Measurements from ENCODE around the gene NSD2. TPM values are rescaled to one million over a fixed set of nuclear protein-coding genes. Genes with fewer than 3 reads are reported as not detected.
A peak's percentile ranks its signal among the peaks of the same experiment; 100 is the strongest.

Gene NSD2
- total and polyA plus RNA-seq, 9 of the 15 experiments (the other 6 are each of a cell fraction or from before 2014, with no cell fraction given) = 6.4 to 126 (median 58.8) TPM

- TF ChIP-seq CUX1 (CRISPR knock-in tag; IDR thresholded peaks at IDR 0.05) (no peak), PML (IDR thresholded peaks at IDR 0.05; ENCODE audit: low read length) (peak; percentile 95), HLTF (IDR thresholded peaks at IDR 0.05) (peak; percentile 95), CREM (IDR thresholded peaks at IDR 0.05; ENCODE audit: low read depth) (peak; percentile 50), ZNF408 (CRISPR knock-in tag; IDR thresholded peaks at IDR 0.05; ENCODE audit: low read depth) (no peak), TBP (optimal IDR thresholded peaks at IDR 0.05; ENCODE audit: low read depth, low read length) (peak; percentile 39), KHSRP (IDR thresholded peaks at IDR 0.05) (peak; percentile 80; the same call in 1 of the 2 replicates), FOXJ3 (CRISPR knock-in tag; IDR thresholded peaks at IDR 0.05) (no peak), ZBTB8A (IDR thresholded peaks at IDR 0.05; ENCODE audit: partially characterized antibody) (no peak), KLF6 (CRISPR knock-in tag; IDR thresholded peaks at IDR 0.05; ENCODE audit: borderline replicate concordance) (peak; percentile 51; the same call in 1 of the 2 replicates), ZFX (CRISPR knock-in tag; IDR thresholded peaks at IDR 0.05) (peak; percentile 69), ZMIZ1 (IDR thresholded peaks at IDR 0.05; ENCODE audit: low read depth in 2 of 2, low read length in 2 of 2) (peak in 1 of 2 experiments; percentile 90; a peak in 2 of 4 replicates), FOXK2 (conservative IDR thresholded peaks at IDR 0.05 in 1 of 2, IDR thresholded peaks at IDR 0.05 in 1 of 2; ENCODE audit: low read depth in 2 of 2) (peak; percentile 50 to 65; a peak in 3 of 4 replicates), SMAD1 (IDR thresholded peaks at IDR 0.05; ENCODE audit: low read depth, low read length, partially characterized antibody) (peak; percentile 54), NEUROD1 (IDR thresholded peaks at IDR 0.05; ENCODE audit: borderline replicate concordance, low read depth, low read length, partially characterized antibody) (peak; percentile 58), JUND (IDR thresholded peaks at IDR 0.05; ENCODE audit: borderline replicate concordance, low read depth, low read length) (peak; percentile 36; the same call in 1 of the 2 replicates), JUND (tag; IDR thresholded peaks at IDR 0.05; ENCODE audit: borderline replicate concordance, low read depth, low read length) (peak; percentile 72; the same call in 1 of the 3 replicates), CC2D1A (IDR thresholded peaks at IDR 0.05) (peak; percentile 98; the same call in 1 of the 2 replicates)
- TF ChIP-seq, protein P1, sequence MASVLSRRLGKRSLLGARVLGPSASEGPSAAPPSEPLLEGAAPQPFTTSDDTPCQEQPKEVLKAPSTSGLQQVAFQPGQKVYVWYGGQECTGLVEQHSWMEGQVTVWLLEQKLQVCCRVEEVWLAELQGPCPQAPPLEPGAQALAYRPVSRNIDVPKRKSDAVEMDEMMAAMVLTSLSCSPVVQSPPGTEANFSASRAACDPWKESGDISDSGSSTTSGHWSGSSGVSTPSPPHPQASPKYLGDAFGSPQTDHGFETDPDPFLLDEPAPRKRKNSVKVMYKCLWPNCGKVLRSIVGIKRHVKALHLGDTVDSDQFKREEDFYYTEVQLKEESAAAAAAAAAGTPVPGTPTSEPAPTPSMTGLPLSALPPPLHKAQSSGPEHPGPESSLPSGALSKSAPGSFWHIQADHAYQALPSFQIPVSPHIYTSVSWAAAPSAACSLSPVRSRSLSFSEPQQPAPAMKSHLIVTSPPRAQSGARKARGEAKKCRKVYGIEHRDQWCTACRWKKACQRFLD (CRISPR knock-in tag; IDR thresholded peaks at IDR 0.05) = peak; percentile 90; the same call in 1 of the 2 replicates
Measured at GRCh38 chr4:1882850-1883271, 11.7 kb downstream of the NSD2 start (continued).

Measured in K562 (cell line).